ENCODE measurements around the gene CUX1. TPM values are rescaled to one million over a fixed set of nuclear protein-coding genes. Genes with fewer than 3 reads are reported as not detected.

CUX1 gene
- total RNA-seq, 1 donor from 2014 or later: 89.1 TPM

- Mint-ChIP-seq H3K4me1 (ENCODE audit: unreplicated experiment) (peaks cover 53% of the 10 kb centered on the region), H3K4me3 (ENCODE audit: unreplicated experiment) (no peak overlapping the region), H3K9me3 (ENCODE audit: unreplicated experiment) (no peaks in the 10 kb centered on the region), H3K27me3 (ENCODE audit: unreplicated experiment) (no peaks in the 10 kb centered on the region), H3K27ac (ENCODE audit: unreplicated experiment) (peak overlapping the region; percentile 35), H3K36me3 (ENCODE audit: unreplicated experiment) (no peaks in the 10 kb centered on the region)
- TF ChIP-seq, protein P1, sequence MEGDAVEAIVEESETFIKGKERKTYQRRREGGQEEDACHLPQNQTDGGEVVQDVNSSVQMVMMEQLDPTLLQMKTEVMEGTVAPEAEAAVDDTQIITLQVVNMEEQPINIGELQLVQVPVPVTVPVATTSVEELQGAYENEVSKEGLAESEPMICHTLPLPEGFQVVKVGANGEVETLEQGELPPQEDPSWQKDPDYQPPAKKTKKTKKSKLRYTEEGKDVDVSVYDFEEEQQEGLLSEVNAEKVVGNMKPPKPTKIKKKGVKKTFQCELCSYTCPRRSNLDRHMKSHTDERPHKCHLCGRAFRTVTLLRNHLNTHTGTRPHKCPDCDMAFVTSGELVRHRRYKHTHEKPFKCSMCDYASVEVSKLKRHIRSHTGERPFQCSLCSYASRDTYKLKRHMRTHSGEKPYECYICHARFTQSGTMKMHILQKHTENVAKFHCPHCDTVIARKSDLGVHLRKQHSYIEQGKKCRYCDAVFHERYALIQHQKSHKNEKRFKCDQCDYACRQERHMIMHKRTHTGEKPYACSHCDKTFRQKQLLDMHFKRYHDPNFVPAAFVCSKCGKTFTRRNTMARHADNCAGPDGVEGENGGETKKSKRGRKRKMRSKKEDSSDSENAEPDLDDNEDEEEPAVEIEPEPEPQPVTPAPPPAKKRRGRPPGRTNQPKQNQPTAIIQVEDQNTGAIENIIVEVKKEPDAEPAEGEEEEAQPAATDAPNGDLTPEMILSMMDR (IDR thresholded peaks at IDR 0.05): no peak
- no peak for DNase-seq (ENCODE audit: extremely low spot score, unreplicated experiment)
Observed at GRCh38 chr7:101870361-101871062, 53.1 kb downstream of the CUX1 start.

DNA sequence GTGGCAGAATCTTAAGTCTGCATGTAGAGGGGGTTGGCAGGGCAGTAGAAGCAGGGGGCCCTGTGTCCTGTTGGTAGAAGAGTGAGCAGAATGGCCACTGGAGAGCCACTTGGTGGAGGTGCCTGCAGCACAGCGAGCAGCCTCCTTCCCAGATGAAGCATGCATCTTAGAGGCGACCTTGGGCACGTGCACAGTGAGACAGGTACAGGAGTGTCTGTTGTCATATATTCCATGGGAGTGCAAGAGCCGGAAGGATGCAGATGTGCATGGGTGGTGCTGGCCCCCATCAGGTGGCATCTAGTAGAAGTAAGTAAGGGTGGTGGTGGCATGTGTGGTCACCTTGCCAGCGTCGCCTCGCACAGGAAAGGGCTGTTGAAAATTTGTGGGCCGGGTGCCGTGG is 53.9 kb downstream of the CUX1 start:
- H3K4me3 Mint-ChIP-seq (ENCODE audit: unreplicated experiment): no peak overlapping the region
- TF ChIP-seq, protein P1 (IDR thresholded peaks at IDR 0.05): no peak
- no peak for DNase-seq (ENCODE audit: extremely low spot score, unreplicated experiment)
- no peak overlapping the region for H3K27ac Mint-ChIP-seq (ENCODE audit: unreplicated experiment)
- no peaks in the 10 kb centered on the region for H3K36me3 Mint-ChIP-seq (ENCODE audit: unreplicated experiment)
- H3K27me3 Mint-ChIP-seq (ENCODE audit: unreplicated experiment): no peaks in the 10 kb centered on the region
- H3K9me3 Mint-ChIP-seq (ENCODE audit: unreplicated experiment): no peaks in the 10 kb centered on the region
- peaks cover 52% of the 10 kb centered on the region for H3K4me1 Mint-ChIP-seq (ENCODE audit: unreplicated experiment)

DNA sequence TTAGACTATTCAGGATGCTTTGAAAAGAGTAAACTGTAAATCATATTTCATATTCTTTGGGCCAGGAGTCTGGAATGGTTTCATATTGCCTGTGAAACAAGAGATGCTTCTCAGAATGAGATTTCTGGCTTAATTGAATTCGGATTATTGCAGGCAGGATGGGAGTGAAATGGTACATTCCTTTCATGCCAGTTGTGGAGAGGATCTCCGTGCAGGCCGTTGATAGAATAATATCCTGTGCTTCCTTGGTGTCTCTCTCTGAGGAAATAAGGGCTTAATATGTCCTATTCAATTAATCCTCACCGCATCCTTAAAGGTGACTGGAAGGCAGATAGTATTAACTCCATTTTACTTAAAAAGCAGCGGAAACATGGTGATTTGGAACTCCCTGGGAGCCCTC is 56.6 kb downstream of the CUX1 start:
- Mint-ChIP-seq H3K27ac (ENCODE audit: unreplicated experiment) (no peak overlapping the region), H3K9me3 (ENCODE audit: unreplicated experiment) (no peaks in the 10 kb centered on the region), H3K4me1 (ENCODE audit: unreplicated experiment) (peaks cover 40% of the 10 kb centered on the region), H3K27me3 (ENCODE audit: unreplicated experiment) (no peaks in the 10 kb centered on the region), H3K4me3 (ENCODE audit: unreplicated experiment) (no peak overlapping the region), H3K36me3 (ENCODE audit: unreplicated experiment) (no peaks in the 10 kb centered on the region)
- TF ChIP-seq, protein P1 (IDR thresholded peaks at IDR 0.05): no peak
- DNase-seq (ENCODE audit: extremely low spot score, unreplicated experiment): no peak

GRCh38 chr7:101875283-101875846 is 57.9 kb downstream of the CUX1 start:
- Mint-ChIP-seq H3K9me3 (ENCODE audit: unreplicated experiment) (no peaks in the 10 kb centered on the region), H3K4me3 (ENCODE audit: unreplicated experiment) (no peak overlapping the region), H3K27ac (ENCODE audit: unreplicated experiment) (no peak overlapping the region), H3K36me3 (ENCODE audit: unreplicated experiment) (no peaks in the 10 kb centered on the region), H3K4me1 (ENCODE audit: unreplicated experiment) (peaks cover 31% of the 10 kb centered on the region), H3K27me3 (ENCODE audit: unreplicated experiment) (no peaks in the 10 kb centered on the region)
- no peak for DNase-seq (ENCODE audit: extremely low spot score, unreplicated experiment)
- TF ChIP-seq, protein P1 (IDR thresholded peaks at IDR 0.05): no peak

DNA sequence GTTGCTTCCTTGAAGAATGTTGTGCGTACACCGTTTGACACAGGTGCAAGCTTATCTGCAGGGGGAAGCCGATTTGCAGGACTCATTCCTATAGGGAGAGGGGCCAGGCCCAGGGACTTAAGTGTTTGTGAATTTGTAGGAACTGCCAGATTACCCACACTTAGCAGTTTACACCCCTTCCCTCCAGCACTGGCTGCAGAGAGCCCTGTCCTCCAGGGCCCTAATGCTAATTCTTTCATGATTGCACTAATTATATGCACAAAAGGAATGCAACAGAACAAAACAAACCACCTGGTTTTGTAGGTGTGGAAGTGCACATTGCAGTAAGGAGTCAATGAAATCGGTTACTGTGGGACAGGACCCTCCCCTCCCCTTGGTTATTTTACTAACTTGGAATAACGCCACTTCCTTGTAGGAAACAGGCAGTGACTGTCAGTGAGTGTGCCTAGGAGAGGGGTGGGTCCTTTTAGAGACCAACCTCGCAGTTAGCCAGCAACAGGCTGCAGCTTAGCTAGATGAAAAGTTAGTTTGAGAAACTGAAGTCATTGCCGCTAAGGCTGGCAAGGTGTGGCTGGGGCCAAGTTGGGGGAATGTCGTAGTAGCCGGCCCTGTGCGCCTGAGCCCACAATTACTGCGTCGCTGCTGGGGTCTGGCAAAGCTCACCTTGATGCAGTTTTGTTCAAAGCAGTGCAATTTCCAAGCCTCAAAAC is 60.6 kb downstream of the CUX1 start:
- Mint-ChIP-seq H3K9me3 (ENCODE audit: unreplicated experiment) (no peaks in the 10 kb centered on the region), H3K4me3 (ENCODE audit: unreplicated experiment) (no peak overlapping the region), H3K27ac (ENCODE audit: unreplicated experiment) (no peak overlapping the region)

More for the DNA sequence above, 60.6 kb downstream of the CUX1 start:
- Mint-ChIP-seq H3K27me3 (ENCODE audit: unreplicated experiment) (no peaks in the 10 kb centered on the region), H3K4me1 (ENCODE audit: unreplicated experiment) (peaks cover 52% of the 10 kb centered on the region), H3K36me3 (ENCODE audit: unreplicated experiment) (no peaks in the 10 kb centered on the region)
- DNase-seq (ENCODE audit: extremely low spot score, unreplicated experiment): no peak
- TF ChIP-seq, protein P1 (IDR thresholded peaks at IDR 0.05): no peak
